Suppressor macrophage (primary cell): ENCODE results near the gene MRPL36.

Experiments
- DNase-seq, 4 experiments: peaks; one replicate each; pipeline ENCODE4 v3.0.0-alpha.2; 2020 to 2022

MRPL36 gene

GRCh38 chr5:1762883-1763547 is 36.6 kb downstream of the MRPL36 start:
- no peak for DNase-seq

- DNase-seq: no peak
These were observed 37.3 kb downstream of the MRPL36 start for GRCh38 chr5:1762121-1762882.

- DNase-seq: no peak
These were observed 38.2 kb downstream of the MRPL36 start for GRCh38 chr5:1761453-1761755.

GRCh38 chr5:1760656-1761452 is 38.8 kb downstream of the MRPL36 start:
- no peak for DNase-seq

GRCh38 chr5:1760231-1760630 is 39.4 kb downstream of the MRPL36 start:
- DNase-seq: no peak

- DNase-seq: no peak
These were observed 40.2 kb downstream of the MRPL36 start for GRCh38 chr5:1759378-1759970.

GRCh38 chr5:1758574-1758973 is 41.1 kb downstream of the MRPL36 start:
- no peak for DNase-seq

- DNase-seq: no peak
These were observed 42.1 kb downstream of the MRPL36 start for GRCh38 chr5:1757511-1757910.

- DNase-seq: no peak
These were observed 43.2 kb downstream of the MRPL36 start for GRCh38 chr5:1756481-1756880.

- no peak for DNase-seq
These were observed 44.2 kb downstream of the MRPL36 start for GRCh38 chr5:1755321-1755949.

- no peak for DNase-seq
These were observed 45.0 kb downstream of the MRPL36 start for GRCh38 chr5:1754531-1755220.

- DNase-seq: no peak
These were observed 46.1 kb downstream of the MRPL36 start for GRCh38 chr5:1753490-1753889.

- no peak for DNase-seq
These were observed 46.8 kb downstream of the MRPL36 start for GRCh38 chr5:1752881-1753280.

- DNase-seq: no peak
These were observed 47.5 kb downstream of the MRPL36 start for GRCh38 chr5:1751864-1752822.

GRCh38 chr5:1751026-1751863 is 48.4 kb downstream of the MRPL36 start:
- no peak for DNase-seq

GRCh38 chr5:1750469-1750868 is 49.2 kb downstream of the MRPL36 start:
- DNase-seq: no peak

GRCh38 chr5:1749346-1750124 is 50.1 kb downstream of the MRPL36 start:
- no peak for DNase-seq

GRCh38 chr5:1748845-1749244 is 50.8 kb downstream of the MRPL36 start:
- no peak for DNase-seq
